Iris pigment epithelial cell (primary cell): ENCODE measurements around the gene DKC1.

ENCODE experiments used
- DNase-seq: peaks from one replicate; pipeline ENCODE4 v3.0.0-alpha.2; 2011; ENCODE audit warnings: low read depth

The DKC1 gene

DNA sequence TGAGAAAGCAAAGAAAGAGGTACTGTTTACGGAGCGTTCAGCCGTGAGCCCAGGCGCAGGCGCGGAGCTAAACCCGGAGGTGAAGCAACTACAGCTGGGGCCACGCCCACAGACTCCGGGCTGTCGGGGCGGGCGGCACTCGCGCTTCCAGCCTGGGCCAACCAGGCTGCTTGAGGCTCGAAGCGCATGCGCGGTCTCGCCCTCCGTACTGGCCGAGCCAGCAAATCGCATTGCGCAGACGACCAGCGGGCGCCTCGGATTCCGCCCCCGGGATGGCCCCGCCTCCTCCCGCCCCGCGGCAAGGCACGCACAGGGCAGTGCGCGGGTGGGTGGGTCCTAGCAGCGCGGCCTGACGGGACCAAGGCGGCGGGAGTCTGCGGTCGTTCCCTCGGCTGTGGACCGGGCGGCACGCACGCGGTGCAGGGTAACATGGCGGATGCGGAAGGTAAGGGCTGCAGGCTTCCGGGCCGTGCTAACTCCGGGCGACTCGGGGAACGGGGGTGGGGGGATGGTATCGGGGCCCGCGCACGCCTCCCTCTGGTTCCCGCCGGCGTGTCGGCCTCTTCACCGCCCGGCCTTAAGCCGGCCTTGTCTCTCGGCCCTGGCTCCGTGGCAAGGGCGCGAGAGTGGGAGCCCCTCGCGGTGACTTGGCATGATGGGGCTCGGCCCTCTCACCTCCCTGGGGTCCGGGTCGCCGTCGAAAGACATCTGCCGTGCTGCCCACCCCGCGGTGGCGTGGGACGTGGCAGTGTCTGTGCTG lies at the start of gene DKC1:
Gene DKC1 (plus strand): TSS at position 328 of the 760 bp plus-strand sequence. CDS start 102 bp downstream, at position 430.
- DNase-seq = peak; percentile 92

DNA sequence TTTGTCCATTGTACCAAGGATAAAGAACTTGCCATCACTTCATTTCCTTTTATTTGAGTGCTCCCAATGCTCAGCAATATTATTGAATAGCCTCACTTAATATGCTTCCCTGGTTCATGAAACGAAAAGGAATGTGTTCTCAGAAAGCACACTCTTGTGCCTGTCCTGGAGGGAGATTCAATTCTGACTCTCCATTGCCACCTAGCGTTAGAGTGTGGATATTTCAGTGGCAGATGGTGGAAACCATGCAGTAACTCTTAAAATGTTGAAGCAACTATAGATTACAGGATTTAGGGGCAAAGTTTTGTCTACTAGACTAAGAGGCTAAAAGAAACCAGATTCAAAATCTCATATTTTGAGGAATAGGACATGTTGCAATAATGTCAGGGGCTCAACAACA lies 47.7 kb upstream of the DKC1 start:
- DNase-seq = peak; percentile 52

DNA sequence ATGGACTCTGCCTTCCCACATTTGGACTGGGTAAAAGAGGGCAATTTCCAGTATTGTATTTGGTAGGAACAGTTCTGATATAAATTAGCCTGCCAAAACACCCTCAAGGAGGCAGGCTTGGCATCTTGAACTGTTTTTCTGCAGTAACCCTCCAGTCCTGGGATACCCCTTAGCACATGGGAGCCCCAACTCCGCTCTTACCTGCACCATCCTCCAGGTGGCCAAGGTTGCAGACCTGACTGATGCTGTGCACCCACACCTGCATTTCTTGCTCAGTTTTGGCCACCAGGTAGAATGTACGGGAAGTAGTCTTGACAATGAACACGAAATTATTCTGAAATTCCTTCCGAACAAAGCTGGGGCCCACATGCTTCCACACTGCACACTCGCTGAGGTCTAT lies 46.8 kb upstream of the DKC1 start:
- no peak for DNase-seq

DNA sequence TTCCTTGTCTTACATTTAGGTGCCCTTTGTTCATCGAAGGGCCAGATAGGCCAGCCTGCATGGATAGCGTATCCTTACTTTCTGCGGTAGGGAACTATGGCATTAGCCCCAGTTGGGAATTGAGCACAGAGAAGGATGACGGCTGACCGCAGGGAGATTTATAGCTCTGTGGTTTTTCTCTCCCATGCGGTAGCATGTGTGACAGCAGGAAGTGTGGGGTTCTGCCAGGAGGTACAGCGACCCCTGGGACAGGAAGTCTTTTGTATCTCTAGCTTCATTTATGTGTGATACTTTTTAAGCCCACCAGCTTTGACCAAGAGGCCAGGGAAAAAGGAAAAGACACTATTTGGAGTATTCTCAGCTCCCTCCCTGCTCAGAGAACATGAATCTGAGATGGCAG lies 44.8 kb upstream of the DKC1 start:
- peak; percentile 44 for DNase-seq

DNA sequence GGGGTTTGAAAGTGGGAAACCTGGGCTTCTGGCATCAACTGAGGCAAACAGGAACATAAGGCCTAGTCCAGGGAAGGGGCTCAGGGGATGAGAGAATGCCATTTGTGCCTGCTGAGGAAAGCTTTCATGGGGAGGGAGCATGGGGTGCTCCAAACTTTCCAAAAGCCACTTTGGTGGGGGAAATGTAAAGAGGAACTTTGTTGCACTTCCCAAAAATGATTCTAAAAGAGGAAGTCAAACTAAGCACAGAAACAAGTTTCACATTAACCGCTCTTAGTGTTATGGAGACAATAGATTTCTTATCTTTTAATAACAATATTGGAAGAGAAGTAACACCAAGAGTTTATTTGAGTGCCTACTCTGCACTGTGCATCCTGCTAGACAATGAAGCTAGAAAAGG lies 44.0 kb upstream of the DKC1 start:
- DNase-seq = no peak

DNA sequence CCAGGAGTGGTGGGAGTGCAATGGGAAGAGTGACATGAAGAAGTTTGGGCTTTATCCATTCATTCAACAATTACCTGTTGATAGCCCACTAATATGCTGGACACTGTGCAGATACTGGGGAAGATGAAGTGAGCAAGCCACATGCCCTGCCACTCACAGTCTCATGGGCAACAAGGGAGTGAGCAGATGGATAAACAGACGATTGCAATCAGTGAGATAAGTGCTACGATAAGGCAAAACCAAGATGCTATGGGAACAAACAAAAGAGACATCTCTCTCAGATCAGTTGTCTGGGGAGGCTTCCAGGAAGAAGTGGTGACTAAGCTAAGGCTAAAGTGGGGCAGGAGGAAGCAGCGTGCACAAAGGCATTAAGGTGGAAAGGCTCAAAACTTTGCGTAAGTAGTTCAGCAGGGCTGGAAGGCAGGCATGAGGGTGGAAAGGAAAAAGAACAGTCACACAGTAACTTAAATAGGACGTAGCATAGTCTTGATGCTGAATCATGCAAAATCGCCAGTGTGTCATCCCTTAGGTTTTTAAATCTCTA lies 43.5 kb upstream of the DKC1 start:
- peak; percentile 93 for DNase-seq

DNA sequence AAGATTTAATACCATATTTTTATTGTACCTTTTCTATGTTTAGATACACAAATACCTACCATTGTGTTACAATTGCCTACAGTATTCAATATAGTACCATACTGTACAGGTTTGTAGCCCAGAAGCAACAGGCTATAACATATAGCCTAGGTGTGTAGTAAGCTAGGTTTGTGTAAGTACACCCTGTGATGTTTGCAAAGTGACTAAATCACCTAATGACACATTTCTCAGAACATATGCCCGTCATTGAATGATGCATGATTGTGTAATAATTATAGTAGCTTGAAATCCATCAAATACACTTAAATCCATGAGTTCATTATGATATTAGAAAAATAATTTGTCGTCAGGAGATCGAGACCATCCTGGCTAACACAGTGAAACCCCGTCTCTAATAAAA lies 42.6 kb upstream of the DKC1 start:
- no peak for DNase-seq

DNA sequence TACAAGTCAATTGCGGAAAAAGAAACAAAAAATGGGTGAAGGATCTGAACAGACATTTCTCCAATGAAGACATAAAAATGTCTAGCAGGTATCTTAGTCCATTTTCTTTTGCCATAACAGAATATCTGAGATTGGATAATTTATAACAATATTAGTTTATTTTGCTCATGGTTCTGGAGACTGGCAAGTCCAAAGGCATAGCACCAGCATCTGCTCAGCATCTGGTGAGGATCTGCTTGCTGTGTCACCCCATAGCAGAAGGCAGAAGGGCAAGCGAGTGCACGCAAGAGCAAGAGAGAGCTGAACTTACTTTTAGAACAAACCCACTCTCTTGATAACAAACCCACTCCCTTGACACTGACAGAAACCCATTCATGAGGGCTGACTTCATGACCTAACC lies 41.5 kb upstream of the DKC1 start:
- DNase-seq = no peak

DNA sequence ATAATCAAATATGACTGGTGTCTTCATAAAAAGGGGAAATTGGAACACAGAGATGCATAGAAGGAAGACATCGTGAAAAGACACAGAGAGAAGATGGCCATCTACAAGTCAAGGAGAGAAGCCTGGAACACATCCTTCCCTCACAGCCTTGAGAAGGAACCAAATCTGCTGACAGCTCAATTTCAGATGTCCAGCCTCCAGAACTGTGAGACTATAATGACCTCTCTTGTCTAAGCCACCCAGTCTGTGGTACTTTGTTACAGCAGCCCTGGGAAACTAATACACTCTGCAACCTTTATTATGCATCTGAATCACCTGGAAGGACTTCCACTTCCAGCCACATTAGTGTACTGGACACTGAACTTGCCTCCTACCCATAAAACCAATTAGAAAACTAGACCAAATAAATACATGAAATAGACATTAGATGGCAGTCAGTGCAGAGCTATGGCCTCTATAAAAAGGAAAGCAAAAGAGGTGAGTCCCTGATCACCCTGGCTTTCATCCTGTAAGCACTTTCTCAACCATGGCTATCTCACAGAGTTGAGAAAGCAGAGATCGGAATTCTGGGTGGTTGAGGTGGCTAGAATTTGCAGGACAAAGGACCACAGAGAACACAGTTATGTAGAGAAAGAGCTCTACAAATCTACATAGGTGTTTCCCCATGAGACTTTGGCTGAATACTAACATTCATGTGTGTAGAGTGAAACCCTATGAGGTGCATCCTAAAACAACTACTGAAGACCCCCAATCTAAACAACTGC lies 37.5 kb upstream of the DKC1 start:
- DNase-seq = no peak

DNA sequence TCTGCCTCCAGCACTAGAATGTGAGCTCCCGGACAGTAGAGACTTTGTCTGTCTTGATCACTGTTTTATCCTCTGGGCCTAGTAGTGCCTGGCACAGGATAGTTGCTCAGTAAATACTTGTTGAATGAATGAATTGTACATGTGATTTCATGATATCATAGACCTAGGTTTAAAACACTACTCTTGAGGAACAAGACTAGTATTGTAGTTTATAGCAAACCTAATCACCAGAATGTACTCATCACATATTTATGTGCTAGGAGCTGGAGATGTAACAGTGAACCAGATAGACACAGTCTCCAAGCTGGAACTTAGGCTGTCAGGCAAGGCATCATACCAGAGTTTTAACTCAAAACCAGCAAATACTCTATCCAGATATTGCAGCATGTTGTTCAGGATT lies 35.2 kb upstream of the DKC1 start:
- DNase-seq = peak; percentile 58

DNA sequence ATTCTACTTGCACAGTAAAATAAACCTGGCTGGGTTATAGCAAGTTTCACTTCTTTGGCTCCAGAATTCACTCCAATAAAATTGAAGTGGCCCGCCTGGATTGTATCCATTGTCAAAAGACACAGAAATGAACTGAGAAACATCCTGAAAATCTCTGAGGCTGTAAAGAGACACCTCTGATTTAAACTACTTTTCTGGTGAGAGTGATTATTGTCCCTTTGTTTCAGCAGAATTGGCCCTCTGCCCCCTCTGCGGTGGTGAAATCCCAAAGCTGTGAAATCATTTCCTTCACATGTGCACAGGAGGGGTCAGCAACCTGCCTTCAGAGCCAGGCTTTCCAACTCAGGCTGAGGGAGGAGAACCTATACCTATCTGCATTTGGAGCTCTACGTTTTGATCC lies 34.8 kb upstream of the DKC1 start:
- DNase-seq = peak; percentile 84

DNA sequence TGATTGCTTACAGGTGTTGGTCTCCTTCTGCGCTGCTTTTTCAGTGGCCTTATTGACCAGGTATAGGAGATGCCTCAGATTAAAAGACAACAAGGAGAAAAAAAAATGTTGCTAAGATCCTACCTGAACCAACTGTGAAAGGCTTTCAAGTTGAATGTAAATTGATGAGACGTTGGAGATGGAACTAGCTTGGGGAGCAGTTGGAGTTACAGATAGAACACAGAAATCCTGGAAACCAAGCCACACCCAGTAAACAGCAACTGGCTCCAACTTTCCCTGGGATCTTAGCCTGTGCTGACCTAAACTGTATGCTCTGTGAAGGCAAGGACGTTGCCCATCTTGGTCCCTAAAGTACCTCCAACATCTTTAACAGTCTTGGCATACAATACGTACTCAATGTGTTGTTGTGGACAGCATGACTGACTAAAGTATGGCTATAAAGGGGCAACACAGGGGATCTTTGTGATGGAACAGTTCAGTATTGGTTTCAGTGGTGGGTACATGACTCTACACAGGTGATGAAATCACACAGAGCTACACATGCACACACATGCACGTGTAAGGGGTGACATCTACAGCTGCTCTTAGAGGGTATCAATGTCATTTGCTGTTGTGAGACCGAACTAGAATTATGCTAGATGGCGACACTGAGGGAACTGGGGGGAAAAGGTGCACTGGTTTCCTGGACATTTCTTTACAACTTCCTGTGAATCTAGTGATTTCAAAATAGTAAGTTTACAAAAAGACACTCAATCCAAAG lies 34.1 kb upstream of the DKC1 start:
- no peak for DNase-seq

DNA sequence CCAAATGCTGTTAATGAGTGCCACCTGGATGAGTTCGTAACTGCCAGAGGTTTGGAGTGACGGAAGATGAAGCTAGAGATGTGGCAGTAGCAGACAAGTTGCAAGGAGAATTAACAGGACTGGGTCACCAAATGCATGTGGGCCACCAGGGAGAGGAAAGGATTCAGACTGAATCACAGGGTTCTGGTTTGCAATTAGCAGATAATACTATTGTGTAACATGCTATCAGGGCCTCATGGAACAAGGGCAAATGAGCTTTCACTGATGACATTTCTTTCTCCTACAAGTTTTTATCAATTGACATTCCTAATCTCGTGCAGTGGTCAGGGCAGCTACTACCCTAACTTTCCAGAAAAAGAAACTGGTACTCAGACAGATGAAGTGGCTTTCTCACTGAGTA lies 33.2 kb upstream of the DKC1 start:
- DNase-seq = no peak

DNA sequence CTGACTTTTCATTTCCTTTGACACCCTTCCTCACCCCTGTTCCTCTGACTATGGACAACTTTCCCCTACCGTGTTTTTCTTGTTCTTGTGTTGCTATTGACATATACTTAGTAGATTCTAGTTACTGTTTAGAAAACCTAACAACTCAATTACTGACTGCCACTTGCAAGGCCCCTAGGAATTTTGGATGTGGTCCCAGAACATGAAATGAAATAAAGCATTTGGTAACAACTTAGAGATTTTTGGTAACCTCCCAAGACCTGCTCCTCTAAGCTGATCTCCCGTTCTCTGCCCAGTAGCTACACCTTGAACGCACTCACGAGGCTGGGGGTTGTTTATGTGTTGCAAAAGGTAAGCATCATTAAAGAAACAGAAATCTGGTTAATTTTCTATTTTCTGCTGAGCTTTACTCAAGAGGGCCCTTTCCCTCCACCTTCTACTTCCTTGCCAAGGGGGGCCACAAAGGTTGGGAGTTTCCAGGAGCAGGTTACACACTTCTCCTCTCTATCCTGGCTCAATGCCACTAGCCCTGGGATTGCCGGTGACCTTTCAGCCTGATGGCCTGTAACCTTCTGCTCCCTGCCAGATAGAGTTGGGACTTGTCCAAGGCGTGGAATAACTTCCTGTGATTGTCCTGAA lies 32.3 kb upstream of the DKC1 start:
- peak; percentile 87 for DNase-seq

DNA sequence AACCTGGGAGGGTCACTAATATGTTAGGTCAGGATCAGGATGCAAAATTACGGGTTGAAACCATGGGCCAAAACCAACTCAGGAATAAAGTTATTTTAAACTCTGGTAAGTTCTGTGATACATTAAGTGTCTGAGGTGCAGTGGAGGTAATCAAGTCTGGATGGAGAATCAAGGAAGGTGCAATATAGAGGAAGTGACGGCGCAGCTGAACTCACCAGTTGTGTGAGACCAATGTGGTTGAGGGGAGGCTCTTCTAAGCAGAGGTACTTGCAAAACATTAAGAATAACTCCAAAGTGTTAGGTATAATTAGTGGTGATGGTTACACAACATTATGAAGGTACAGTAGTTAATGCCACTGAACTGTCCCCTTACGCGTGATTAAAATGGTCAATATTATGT lies 31.5 kb upstream of the DKC1 start:
- DNase-seq = no peak

DNA sequence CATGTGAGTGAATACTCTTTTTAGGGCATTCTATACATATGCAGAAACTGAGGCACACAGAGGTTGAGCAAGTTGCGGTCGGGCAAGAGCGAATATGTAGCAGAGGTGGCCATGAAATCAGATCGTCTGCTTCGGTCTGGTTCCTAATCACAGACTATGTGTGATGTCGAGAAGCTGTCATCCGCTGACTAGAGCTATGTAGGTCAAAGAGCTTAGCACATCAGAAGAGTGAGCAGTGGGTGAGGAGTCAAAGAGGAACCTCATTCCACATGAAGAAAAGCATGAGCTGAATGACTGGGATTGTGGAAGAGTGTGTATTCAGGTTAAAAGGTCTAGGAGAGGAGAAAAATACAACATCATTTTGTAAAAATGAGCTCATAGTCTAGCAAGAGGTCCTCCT lies 30.8 kb upstream of the DKC1 start:
- DNase-seq = peak; percentile 85

DNA sequence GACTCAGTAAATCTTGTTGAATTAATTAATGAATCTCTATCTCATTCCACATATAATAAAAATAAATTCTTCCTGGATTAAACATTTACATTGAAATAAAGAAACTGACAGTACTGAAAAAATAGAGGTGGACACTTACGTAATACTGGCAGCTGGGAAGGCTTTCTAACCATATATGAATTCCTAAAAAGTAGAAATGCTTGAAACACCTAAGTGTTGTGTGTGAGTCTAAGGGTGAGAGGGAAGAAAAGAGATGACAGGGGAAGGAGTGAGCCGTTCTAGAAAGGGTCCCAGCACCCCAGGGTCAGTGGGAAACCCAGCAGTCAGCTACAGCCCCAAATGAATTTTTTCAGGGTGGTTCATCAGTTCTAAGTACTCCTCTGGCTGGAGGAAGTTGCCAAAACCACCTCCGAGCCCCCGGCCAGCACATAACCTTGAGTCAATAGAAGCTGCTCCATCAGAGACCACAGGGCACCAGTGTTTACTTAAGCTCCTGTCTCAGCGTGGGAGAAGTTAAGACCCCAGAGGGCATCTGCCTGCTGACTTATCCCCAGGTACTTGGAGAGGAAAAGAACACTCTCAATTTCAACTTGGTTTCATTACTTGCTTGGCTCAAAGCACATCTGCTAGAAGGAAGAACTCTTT lies 30.1 kb upstream of the DKC1 start:
- peak; percentile 79 for DNase-seq

DNA sequence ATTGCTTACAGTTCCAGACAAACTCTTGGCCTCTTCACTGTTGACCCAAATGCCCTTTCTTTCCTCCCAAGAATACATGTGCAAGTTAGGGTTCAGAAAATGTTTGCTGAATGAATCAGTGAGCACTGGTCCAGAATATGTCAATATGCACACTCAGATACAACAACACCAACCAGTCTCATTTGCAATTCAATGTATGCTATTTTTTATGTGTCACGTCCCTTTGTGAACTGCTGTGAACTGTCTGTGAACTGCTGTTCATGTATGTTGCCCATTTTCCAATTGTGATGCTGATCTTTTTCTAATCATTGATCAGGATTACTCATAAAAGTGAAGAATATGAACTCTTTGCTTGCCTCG lies 29.6 kb upstream of the DKC1 start:
- DNase-seq = peak; percentile 80

DNA sequence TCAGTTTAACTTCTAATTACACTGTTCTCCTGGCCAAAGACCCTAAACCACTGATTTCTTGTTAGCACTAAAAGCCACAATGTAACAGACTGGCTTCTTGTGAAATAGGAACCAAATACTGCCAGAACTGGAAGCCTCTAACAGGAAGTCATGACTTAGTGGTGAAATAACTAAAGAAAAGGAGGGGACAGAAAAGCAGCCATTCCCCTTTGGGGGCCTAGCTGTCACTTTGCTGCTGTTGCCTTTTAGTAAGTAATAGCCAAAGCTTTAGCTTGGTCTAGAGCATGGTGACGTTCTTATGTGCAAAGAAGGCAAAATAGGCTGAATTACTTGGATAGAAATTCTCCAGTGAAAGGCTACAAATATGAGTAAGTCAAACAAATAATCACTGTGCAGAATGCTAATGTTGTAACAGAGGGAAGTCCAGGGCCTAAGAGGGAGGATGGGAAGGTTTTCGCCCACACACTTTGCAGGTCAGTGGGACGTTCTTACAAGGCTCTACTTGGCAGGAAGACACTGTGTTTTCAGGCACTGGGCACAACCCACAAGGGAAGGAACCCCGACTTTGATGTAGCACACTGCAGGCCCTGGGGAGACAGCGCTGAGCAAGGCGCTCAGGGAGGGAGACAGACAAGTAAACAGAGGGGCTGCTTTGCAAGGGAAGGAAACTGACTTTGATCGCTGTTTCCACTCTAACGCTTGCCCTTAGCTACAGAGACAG lies 28.4 kb upstream of the DKC1 start:
- peak; percentile 92 for DNase-seq

DNA sequence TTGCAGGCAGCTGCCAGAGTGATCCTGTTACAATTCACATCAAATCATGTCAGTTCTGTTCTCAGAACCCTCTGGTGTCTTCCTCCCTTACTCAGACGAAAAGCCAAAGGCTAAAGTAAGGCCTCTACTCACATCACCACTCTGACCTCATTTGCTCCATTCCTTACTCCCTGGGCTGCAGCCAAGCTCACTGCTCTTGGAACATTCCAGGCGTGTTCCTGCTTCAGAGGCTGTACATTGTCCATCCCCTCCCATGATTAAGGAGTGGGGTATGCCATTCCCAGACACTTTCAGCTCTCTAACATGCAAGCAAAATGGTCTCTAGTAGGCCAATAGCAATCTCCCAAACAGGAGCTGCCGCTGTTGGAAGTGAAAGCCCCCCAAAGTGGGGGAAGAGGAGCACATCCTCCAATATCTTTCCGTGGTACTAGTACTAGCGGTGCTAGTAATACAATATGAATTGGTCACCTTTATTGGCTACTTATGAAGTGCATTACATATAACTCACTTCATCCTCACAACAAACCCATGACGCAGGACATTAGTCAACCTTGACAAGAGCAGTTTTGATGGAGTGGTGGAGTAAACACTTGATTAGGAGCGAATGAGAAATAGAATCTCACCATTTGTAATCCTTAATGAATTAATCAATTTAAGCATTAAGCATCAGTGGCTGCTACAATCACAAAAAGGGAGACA lies 26.8 kb upstream of the DKC1 start:
- DNase-seq = peak; percentile 92
